HCT116 (cell line): ENCODE results near the gene GRIN1. TPM values are rescaled to one million over a fixed set of nuclear protein-coding genes. Genes with fewer than 3 reads are reported as not detected.

Experiments used
- CTCF ChIP-seq, 3 experiments: fragments of 200-600 bp in 1 of 3; sonication (generic) in 1 of 3; IDR thresholded peaks in 2 of 3; conservative IDR thresholded peaks in 1 of 3; 2 replicates each; pipeline ENCODE4 v1.5.1; 2012 to 2017; ENCODE audit warnings: low read depth in 2 of 3, low read length in 2 of 3, antibody characterized with exemption in 1 of 3, borderline replicate concordance in 1 of 3, control low read depth in 1 of 3, mild to moderate bottlenecking in 1 of 3, mixed read lengths in 1 of 3, mixed run types in 1 of 3, moderate library complexity in 1 of 3; ENCODE audit not compliant: insufficient read depth in 1 of 3
- EGR1 ChIP-seq: IDR thresholded peaks from 2 replicates; pipeline ENCODE4 v1.6.1; 2012; ENCODE audit warnings: low read depth
- EZH2phosphoT487 ChIP-seq: fragments of 200-600 bp; IDR thresholded peaks from 2 replicates; pipeline ENCODE4 v1.6.1; 2018; ENCODE audit warnings: antibody characterized with exemption, borderline replicate concordance
- RAD21 ChIP-seq: IDR thresholded peaks from 2 replicates; pipeline ENCODE4 v1.6.1; 2012; ENCODE audit warnings: low read depth, mild to moderate bottlenecking
- SP1 ChIP-seq: IDR thresholded peaks from 2 replicates; pipeline ENCODE4 v1.6.1; 2012; ENCODE audit warnings: low read depth
- TCF7L2 ChIP-seq: IDR thresholded peaks from 2 replicates; pipeline ENCODE4 v1.7.0; 2011; ENCODE audit warnings: borderline replicate concordance, inconsistent platforms; ENCODE audit not compliant: insufficient read depth, insufficient read length; ENCODE audit errors: extremely low read depth
- ZFX ChIP-seq: fragments of 450-650 bp; IDR thresholded peaks from 2 replicates; pipeline ENCODE4 v1.6.1; 2017
- ZNF274 ChIP-seq: fragments of 200-500 bp; sonication (Bioruptor generic); IDR thresholded peaks from 2 replicates; pipeline ENCODE4 v1.6.1; 2014; ENCODE audit warnings: mild to moderate bottlenecking, low read depth, low read length, inconsistent platforms
- total RNA-seq: library from RNA; stranded (reverse); gene quantifications from one replicate; pipeline ENCODE4 v1.2.1, GENCODE V29; 2021; ENCODE audit not compliant: unreplicated experiment
- TF ChIP-seq, protein P1 (sequence below): IDR thresholded peaks from 2 replicates; pipeline ENCODE4 v1.6.1; 2012
- TF ChIP-seq, protein P2 (sequence below): IDR thresholded peaks from 2 replicates; pipeline ENCODE4 v1.6.1; 2012; ENCODE audit warnings: low read depth

Gene GRIN1
- total RNA-seq, 1 experiment from 2014 or later, result 23.1 TPM

- no peak for TF ChIP-seq CTCF (IDR thresholded peaks at IDR 0.05 in 2 of 3, conservative IDR thresholded peaks at IDR 0.05 in 1 of 3; ENCODE audit: borderline replicate concordance in 1 of 3, insufficient read depth in 1 of 3, low read depth in 2 of 3, low read length in 2 of 3)
- no peak for TF ChIP-seq TCF7L2
- TF ChIP-seq EGR1, result no peak
- TF ChIP-seq RAD21, result no peak
- no peak for TF ChIP-seq ZNF274
- TF ChIP-seq SP1, result no peak
- no peak for TF ChIP-seq EZH2phosphoT487
- TF ChIP-seq ZFX, result no peak
- TF ChIP-seq, protein P1, sequence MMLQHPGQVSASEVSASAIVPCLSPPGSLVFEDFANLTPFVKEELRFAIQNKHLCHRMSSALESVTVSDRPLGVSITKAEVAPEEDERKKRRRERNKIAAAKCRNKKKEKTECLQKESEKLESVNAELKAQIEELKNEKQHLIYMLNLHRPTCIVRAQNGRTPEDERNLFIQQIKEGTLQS, result no peak
- TF ChIP-seq, protein P2, sequence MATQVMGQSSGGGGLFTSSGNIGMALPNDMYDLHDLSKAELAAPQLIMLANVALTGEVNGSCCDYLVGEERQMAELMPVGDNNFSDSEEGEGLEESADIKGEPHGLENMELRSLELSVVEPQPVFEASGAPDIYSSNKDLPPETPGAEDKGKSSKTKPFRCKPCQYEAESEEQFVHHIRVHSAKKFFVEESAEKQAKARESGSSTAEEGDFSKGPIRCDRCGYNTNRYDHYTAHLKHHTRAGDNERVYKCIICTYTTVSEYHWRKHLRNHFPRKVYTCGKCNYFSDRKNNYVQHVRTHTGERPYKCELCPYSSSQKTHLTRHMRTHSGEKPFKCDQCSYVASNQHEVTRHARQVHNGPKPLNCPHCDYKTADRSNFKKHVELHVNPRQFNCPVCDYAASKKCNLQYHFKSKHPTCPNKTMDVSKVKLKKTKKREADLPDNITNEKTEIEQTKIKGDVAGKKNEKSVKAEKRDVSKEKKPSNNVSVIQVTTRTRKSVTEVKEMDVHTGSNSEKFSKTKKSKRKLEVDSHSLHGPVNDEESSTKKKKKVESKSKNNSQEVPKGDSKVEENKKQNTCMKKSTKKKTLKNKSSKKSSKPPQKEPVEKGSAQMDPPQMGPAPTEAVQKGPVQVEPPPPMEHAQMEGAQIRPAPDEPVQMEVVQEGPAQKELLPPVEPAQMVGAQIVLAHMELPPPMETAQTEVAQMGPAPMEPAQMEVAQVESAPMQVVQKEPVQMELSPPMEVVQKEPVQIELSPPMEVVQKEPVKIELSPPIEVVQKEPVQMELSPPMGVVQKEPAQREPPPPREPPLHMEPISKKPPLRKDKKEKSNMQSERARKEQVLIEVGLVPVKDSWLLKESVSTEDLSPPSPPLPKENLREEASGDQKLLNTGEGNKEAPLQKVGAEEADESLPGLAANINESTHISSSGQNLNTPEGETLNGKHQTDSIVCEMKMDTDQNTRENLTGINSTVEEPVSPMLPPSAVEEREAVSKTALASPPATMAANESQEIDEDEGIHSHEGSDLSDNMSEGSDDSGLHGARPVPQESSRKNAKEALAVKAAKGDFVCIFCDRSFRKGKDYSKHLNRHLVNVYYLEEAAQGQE, result no peak
Measured at GRCh38 chr9:137184881-137185660, 46.1 kb downstream of the GRIN1 start (continued).
